GM21367 (cell line): ENCODE measurements around the gene MLNR.

ENCODE experiments used
- ATAC-seq: cut with Tn5 transposase; IDR thresholded peaks from one replicate; pipeline ENCODE4 v1.9.1; 2021; ENCODE audit not compliant: unreplicated experiment

MLNR gene

DNA sequence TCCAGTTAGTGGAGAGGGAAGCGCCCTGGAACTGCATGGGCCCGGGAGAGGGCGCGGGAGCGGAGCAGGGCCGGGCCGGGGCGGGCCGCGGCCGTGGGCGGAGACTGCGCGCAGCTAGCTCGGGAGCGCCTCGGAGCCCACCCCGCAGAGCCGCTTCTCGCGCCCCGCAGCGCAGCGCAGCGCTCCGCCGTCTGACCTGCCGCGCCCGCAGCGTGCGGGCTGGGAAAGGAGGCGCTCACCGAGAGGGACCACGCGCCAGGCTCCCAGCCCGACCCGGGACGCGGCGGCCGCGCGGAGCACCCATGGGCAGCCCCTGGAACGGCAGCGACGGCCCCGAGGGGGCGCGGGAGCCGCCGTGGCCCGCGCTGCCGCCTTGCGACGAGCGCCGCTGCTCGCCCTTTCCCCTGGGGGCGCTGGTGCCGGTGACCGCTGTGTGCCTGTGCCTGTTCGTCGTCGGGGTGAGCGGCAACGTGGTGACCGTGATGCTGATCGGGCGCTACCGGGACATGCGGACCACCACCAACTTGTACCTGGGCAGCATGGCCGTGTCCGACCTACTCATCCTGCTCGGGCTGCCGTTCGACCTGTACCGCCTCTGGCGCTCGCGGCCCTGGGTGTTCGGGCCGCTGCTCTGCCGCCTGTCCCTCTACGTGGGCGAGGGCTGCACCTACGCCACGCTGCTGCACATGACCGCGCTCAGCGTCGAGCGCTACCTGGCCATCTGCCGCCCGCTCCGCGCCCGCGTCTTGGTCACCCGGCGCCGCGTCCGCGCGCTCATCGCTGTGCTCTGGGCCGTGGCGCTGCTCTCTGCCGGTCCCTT is at the start of gene MLNR:
MLNR (plus strand) TSS at position 303 of the 820 bp plus-strand sequence; CDS start at position 303, 0 bp downstream.
- ATAC-seq = no peak

DNA sequence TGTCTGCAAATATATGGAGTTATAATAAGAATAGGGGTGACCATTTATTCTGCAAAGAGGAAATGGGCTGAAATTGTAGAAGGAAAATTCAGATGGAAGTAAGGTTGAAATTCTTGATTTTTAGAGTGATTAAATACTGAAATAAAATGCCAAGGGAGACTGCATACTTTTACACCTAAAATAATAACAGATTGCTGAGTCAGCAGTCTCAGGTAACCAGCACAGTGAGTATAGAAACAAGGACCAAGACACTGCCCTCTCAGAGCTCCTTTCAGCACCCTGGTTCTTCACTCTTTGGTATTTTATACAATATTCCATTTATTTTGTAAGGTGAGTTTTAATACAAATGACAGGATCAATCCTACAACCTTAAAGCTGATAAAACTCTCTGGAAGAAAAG is 48.8 kb upstream of the MLNR start:
- ATAC-seq = no peak

DNA sequence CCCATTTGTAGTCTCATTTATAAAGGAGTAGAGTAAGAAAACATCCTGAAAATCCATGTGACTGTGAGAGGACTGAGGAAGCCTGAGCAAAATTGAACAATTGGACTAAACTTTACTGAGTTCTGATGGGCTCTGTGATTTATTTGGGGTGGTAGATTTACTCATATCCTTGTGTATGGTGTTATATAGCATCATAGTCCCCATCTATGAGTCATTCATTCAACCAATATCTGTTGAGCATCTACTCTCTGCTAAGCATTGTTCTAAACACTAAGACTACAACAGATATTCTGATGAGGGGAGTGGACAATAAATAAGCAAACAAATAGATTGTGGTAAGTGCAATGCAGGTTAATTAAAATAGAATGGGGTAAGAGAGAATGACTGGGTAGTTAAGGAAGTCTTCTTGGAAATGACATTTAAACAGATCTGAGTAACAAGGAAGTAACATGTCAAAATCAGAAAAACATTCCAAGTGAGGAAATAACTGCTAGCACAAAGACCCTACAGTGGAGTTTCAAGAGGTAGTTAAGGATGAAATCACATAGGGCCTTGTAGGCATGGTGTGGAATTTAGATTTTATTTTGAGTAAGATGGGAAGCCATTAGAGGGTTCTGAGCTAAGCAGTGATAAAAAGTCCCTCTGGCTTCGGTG is 36.3 kb upstream of the MLNR start:
- no peak for ATAC-seq

GRCh38 chr13:49184621-49185020 is 35.5 kb upstream of the MLNR start:
- ATAC-seq = no peak

DNA sequence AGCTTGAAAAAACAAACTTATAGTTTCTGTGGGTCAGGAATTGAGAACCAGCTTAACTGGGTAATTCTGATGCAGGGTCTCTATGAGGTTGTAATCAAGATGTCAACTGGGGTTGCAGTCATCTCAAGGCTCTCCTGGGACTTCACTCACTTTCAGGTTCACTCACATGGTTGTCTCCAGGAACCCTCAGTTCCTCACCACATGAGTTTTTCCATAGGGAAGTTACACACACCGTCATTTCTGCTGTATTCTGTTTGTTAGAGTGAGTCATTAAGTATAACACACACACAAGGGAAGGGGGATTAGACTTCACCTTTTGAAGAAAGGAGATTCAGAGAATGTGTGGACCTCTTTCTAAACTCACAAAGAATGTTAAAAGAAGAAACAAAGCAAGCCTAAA is 34.9 kb upstream of the MLNR start:
- ATAC-seq = no peak

- no peak for ATAC-seq
Observed at GRCh38 chr13:49190901-49191300, 29.2 kb upstream of the MLNR start.

DNA sequence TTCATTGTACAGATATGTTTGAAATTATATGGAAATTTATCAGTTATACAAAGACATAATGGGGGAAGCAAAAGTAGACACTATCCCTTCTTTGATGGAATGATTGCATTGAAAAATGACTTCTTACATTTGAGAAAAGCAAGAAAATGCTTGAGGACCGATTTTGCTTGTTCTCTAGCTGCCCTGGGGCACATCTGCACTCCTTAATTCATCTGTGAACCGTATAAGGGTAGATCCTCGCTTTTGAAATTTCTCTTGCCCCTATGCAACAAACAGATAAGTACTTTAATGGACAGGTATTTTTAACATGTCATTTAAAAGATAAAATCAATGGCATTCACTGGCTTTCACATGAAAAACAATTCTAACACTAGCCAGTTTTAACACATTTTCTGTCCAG is 13.5 kb upstream of the MLNR start:
- no peak for ATAC-seq

DNA sequence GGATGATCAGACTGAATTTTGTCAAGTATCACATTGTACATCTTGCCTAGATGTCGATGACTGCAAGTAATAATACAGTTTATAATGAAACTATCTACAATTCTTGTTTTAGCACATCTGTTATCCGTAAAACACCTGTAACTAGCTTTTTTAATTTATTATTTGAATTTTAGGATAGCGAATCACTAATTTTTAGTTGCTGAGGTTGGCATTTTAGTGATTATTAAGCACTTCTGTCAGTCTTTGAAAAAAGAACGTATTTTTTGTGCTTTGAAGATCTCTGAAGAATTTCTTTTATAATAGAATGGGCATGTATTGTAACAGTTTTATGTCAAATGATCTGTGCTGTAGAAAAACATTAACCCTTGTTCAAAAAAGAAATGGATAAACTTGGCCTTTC is 11.5 kb upstream of the MLNR start:
- no peak for ATAC-seq

- ATAC-seq = no peak
Observed at GRCh38 chr13:49210114-49210513, 10.0 kb upstream of the MLNR start.

DNA sequence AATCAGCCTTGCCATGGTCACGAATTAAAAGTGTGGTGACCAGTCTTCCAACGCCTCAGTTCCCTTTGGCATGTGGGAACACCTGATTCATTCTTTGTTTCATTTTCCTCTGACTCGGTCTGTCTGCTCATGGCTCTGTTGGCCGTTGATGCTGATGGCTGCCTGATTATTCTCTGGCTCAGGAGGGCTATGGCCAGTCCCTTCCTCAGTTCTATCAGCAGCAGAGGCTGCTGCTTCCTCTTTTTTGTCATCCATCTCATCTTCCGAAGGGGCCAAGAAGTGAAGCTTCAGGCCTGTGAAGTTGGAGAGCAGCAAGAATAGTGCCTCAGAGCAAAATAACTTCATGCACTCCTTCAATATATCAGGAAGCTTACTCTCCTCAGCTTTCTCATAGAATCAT is 9.5 kb upstream of the MLNR start:
- ATAC-seq = no peak

- no peak for ATAC-seq
Observed at GRCh38 chr13:49213539-49213938, 6.6 kb upstream of the MLNR start.

GRCh38 chr13:49213997-49214916 is 5.9 kb upstream of the MLNR start:
- ATAC-seq = no peak

- no peak for ATAC-seq
Observed at GRCh38 chr13:49214917-49215376, 5.2 kb upstream of the MLNR start.

GRCh38 chr13:49216334-49216733 is 3.8 kb upstream of the MLNR start:
- ATAC-seq = no peak

GRCh38 chr13:49217962-49218492 is 2.1 kb upstream of the MLNR start:
- ATAC-seq = no peak

- ATAC-seq = no peak
Observed at GRCh38 chr13:49218493-49219051, 1.6 kb upstream of the MLNR start.

GRCh38 chr13:49219647-49220035 is 497 bp upstream of the MLNR start:
- no peak for ATAC-seq

DNA sequence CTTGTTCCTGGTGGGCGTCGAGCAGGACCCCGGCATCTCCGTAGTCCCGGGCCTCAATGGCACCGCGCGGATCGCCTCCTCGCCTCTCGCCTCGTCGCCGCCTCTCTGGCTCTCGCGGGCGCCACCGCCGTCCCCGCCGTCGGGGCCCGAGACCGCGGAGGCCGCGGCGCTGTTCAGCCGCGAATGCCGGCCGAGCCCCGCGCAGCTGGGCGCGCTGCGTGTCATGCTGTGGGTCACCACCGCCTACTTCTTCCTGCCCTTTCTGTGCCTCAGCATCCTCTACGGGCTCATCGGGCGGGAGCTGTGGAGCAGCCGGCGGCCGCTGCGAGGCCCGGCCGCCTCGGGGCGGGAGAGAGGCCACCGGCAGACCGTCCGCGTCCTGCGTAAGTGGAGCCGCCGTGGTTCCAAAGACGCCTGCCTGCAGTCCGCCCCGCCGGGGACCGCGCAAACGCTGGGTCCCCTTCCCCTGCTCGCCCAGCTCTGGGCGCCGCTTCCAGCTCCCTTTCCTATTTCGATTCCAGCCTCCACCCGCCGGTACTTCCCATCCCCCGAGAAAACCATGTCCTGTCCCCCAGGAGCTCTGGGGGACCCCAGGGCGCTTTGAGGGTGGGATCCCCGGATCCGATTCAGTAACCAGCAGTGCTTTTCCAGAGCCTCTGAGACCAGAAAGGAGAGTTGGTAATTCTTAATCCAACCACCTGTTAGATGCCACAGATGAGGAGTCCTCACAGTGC is 885 bp downstream of the MLNR start:
- ATAC-seq = no peak

- ATAC-seq = no peak
Observed at GRCh38 chr13:49221590-49221965, 1.4 kb downstream of the MLNR start.
